DND-41 (cell line): ENCODE results near the gene KRTAP2-3.

Experiments used
- ATAC-seq: fragments of 200-7000 bp; cut with Tn5 transposase; 3 replicates; pipeline ENCODE4 v1.9.1; 2021; ENCODE audit warnings: low read depth; ENCODE audit not compliant: insufficient read depth
- DNase-seq: peaks from one replicate; pipeline ENCODE4 v3.0.0-alpha.2; 2020
- H2AFZ ChIP-seq: 2 replicates; pipeline ENCODE4 v1.6.0; 2012; ENCODE audit warnings: low read depth, low read length
- H3K27ac ChIP-seq: 2 replicates; pipeline ENCODE4 v1.5.1; 2012; ENCODE audit warnings: low read length, inconsistent platforms
- H3K27me3 ChIP-seq: fragments of 200-600 bp; sonication (generic); 2 replicates; pipeline ENCODE4 v1.6.0; 2012; ENCODE audit warnings: low read length, mild to moderate bottlenecking, inconsistent platforms; ENCODE audit not compliant: insufficient read depth, poor library complexity
- H3K36me3 ChIP-seq: 2 replicates; pipeline ENCODE4 v1.5.1; 2012; ENCODE audit warnings: low read length, inconsistent platforms; ENCODE audit not compliant: insufficient read depth
- H3K4me1 ChIP-seq: 2 replicates; pipeline ENCODE4 v1.5.1; 2012; ENCODE audit warnings: mild to moderate bottlenecking, low read length; ENCODE audit not compliant: insufficient read depth
- H3K4me2 ChIP-seq: 2 replicates; pipeline ENCODE4 v1.6.0; 2012; ENCODE audit warnings: mild to moderate bottlenecking, moderate library complexity, low read length, inconsistent platforms; ENCODE audit not compliant: insufficient read depth
- H3K4me3 ChIP-seq, 2 experiments: fragments of 200-600 bp in 1 of 2; shearing (Covaris generic) in 1 of 2; 2 replicates each; pipeline ENCODE4 v1.5.1; 2012 to 2016; ENCODE audit warnings: inconsistent platforms in 2 of 2, low read length in 2 of 2, mild to moderate bottlenecking in 2 of 2, low read depth in 1 of 2, moderate library complexity in 1 of 2
- H3K79me2 ChIP-seq: 2 replicates; pipeline ENCODE4 v1.6.0; 2012; ENCODE audit warnings: low read length, inconsistent platforms; ENCODE audit not compliant: insufficient read depth
- H3K9ac ChIP-seq: 2 replicates; pipeline ENCODE4 v1.6.0; 2012; ENCODE audit warnings: low read depth, mild to moderate bottlenecking, inconsistent platforms, low read length, moderate library complexity
- H3K9me3 ChIP-seq: 2 replicates; pipeline ENCODE4 v1.5.1; 2012; ENCODE audit warnings: low read length, moderate library complexity, mild to moderate bottlenecking, inconsistent platforms; ENCODE audit not compliant: insufficient read depth, severe bottlenecking
- H4K20me1 ChIP-seq: 2 replicates; pipeline ENCODE4 v1.6.0; 2012; ENCODE audit warnings: low read length; ENCODE audit not compliant: insufficient read depth
- EZH2 ChIP-seq: IDR thresholded peaks from 3 replicates; pipeline ENCODE4 v1.6.1; 2012; ENCODE audit warnings: borderline replicate concordance, low read depth, mild to moderate bottlenecking, moderate library complexity, low read length, inconsistent platforms; ENCODE audit not compliant: severe bottlenecking
- TF ChIP-seq, protein P1 (sequence below): IDR thresholded peaks from 2 replicates; pipeline ENCODE4 v1.5.1; 2012; ENCODE audit warnings: borderline replicate concordance, low read length, moderate library complexity, mild to moderate bottlenecking; ENCODE audit not compliant: poor library complexity, severe bottlenecking; ENCODE audit errors: extremely low read depth

Gene KRTAP2-3

DNA sequence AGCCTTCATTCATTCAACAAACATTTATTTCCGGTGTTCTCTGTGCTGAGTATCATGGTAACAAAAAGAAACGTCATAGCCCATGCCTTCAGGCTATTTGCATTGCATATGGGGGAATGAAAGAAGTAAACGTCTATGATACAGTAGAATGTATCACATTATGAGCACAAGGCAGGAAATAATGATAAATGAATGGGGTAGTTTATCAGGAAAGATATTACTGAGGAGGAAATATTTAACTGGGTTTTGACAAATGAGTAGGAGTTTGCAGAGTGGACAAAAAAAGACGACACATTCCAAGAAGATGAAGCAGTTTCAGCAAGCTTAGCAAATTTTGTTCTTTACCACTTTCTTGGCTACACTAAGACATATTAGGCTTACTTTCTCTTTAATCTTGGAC, 22.7 kb upstream of the KRTAP2-3 start:
- no peak for ATAC-seq
- no peaks in the 10 kb centered on the region for H4K20me1 ChIP-seq
- no peak overlapping the region for H3K4me2 ChIP-seq

GRCh38 chr17:41076788-41077187, 16.9 kb upstream of the KRTAP2-3 start:
- Histone ChIP-seq H3K79me2 (no peaks in the 10 kb centered on the region), H3K4me1 (no peaks in the 10 kb centered on the region), H3K9ac (no peak overlapping the region), H2AFZ (no peak overlapping the region), H3K4me2 (no peak overlapping the region), H3K9me3 (no peaks in the 10 kb centered on the region), H3K27ac (no peak overlapping the region), H4K20me1 (no peaks in the 10 kb centered on the region), H3K4me3 (no peak overlapping the region), H3K36me3 (no peaks in the 10 kb centered on the region), H3K27me3 (peaks cover 8% of the 10 kb centered on the region)
- TF ChIP-seq, protein P1, sequence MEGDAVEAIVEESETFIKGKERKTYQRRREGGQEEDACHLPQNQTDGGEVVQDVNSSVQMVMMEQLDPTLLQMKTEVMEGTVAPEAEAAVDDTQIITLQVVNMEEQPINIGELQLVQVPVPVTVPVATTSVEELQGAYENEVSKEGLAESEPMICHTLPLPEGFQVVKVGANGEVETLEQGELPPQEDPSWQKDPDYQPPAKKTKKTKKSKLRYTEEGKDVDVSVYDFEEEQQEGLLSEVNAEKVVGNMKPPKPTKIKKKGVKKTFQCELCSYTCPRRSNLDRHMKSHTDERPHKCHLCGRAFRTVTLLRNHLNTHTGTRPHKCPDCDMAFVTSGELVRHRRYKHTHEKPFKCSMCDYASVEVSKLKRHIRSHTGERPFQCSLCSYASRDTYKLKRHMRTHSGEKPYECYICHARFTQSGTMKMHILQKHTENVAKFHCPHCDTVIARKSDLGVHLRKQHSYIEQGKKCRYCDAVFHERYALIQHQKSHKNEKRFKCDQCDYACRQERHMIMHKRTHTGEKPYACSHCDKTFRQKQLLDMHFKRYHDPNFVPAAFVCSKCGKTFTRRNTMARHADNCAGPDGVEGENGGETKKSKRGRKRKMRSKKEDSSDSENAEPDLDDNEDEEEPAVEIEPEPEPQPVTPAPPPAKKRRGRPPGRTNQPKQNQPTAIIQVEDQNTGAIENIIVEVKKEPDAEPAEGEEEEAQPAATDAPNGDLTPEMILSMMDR = no peak
- no peak for TF ChIP-seq EZH2
- ATAC-seq = no peak
- DNase-seq = no peak

More for the DNA sequence above, 22.7 kb upstream of the KRTAP2-3 start:
- Histone ChIP-seq H3K9ac (no peak overlapping the region), H3K4me3 (no peak overlapping the region), H3K4me1 (no peaks in the 10 kb centered on the region), H2AFZ (no peak overlapping the region), H3K9me3 (no peaks in the 10 kb centered on the region), H3K27ac (no peak overlapping the region), H3K79me2 (no peaks in the 10 kb centered on the region), H3K36me3 (no peaks in the 10 kb centered on the region), H3K27me3 (no peaks in the 10 kb centered on the region)
- TF ChIP-seq EZH2 = no peak
- TF ChIP-seq, protein P1 = no peak
- no peak for DNase-seq

GRCh38 chr17:41073676-41074075, 13.8 kb upstream of the KRTAP2-3 start:
- no peak for ATAC-seq
- H3K36me3 ChIP-seq = no peaks in the 10 kb centered on the region
- no peaks in the 10 kb centered on the region for H3K9me3 ChIP-seq

More at GRCh38 chr17:41073676-41074075, 13.8 kb upstream of the KRTAP2-3 start:
- Histone ChIP-seq H3K79me2 (no peaks in the 10 kb centered on the region), H3K27me3 (peaks cover 9% of the 10 kb centered on the region), H3K4me3 (no peak overlapping the region), H3K9ac (no peak overlapping the region), H3K4me2 (no peak overlapping the region), H3K4me1 (no peaks in the 10 kb centered on the region), H4K20me1 (no peaks in the 10 kb centered on the region), H3K27ac (no peak overlapping the region), H2AFZ (no peak overlapping the region)
- TF ChIP-seq, protein P1 = no peak
- no peak for TF ChIP-seq EZH2
- no peak for DNase-seq
